Measurements from ENCODE around the gene ZKSCAN4.

The ZKSCAN4 gene

GRCh38 chr6:28250747-28251146, 1.3 kb downstream of the ZKSCAN4 start:
- no peak for DNase-seq (ENCODE audit: low read depth in 2 of 2)

GRCh38 chr6:28248916-28249315, 3.2 kb downstream of the ZKSCAN4 start:
- DNase-seq (ENCODE audit: low read depth in 2 of 2) = no peak

- DNase-seq (ENCODE audit: low read depth in 2 of 2) = no peak
These were observed 6.7 kb downstream of the ZKSCAN4 start for GRCh38 chr6:28245206-28245941.

- no peak for DNase-seq (ENCODE audit: low read depth in 2 of 2)
These were observed 8.1 kb downstream of the ZKSCAN4 start for GRCh38 chr6:28243946-28244345.

- no peak for DNase-seq (ENCODE audit: low read depth in 2 of 2)
These were observed 11.6 kb downstream of the ZKSCAN4 start for GRCh38 chr6:28240471-28240870.

- DNase-seq (ENCODE audit: low read depth in 2 of 2) = no peak
These were observed 12.4 kb downstream of the ZKSCAN4 start for GRCh38 chr6:28239636-28240035.

- no peak for DNase-seq (ENCODE audit: low read depth in 2 of 2)
These were observed 16.1 kb downstream of the ZKSCAN4 start for GRCh38 chr6:28235912-28236452.

- no peak for DNase-seq (ENCODE audit: low read depth in 2 of 2)
These were observed 19.3 kb downstream of the ZKSCAN4 start for GRCh38 chr6:28232785-28233184.

- no peak for DNase-seq (ENCODE audit: low read depth in 2 of 2)
These were observed 25.6 kb downstream of the ZKSCAN4 start for GRCh38 chr6:28226460-28226859.

GRCh38 chr6:28225056-28225834, 26.8 kb downstream of the ZKSCAN4 start, which contains the start of gene ZSCAN9:
TSS of gene ZSCAN9 (plus strand) at chr6:28225275. CDS start at chr6:28227085, 1,810 bp downstream.
- no peak for DNase-seq (ENCODE audit: low read depth in 2 of 2)

- no peak for DNase-seq (ENCODE audit: low read depth in 2 of 2)
These were observed 27.7 kb downstream of the ZKSCAN4 start for GRCh38 chr6:28224131-28225055.

GRCh38 chr6:28220257-28221133, 31.6 kb downstream of the ZKSCAN4 start:
- no peak for DNase-seq (ENCODE audit: low read depth in 2 of 2)

- no peak for DNase-seq (ENCODE audit: low read depth in 2 of 2)
These were observed 33.5 kb downstream of the ZKSCAN4 start for GRCh38 chr6:28218312-28219248.

- no peak for DNase-seq (ENCODE audit: low read depth in 2 of 2)
These were observed 34.2 kb downstream of the ZKSCAN4 start for GRCh38 chr6:28217890-28218289.

- no peak for DNase-seq (ENCODE audit: low read depth in 2 of 2)
These were observed 36.6 kb downstream of the ZKSCAN4 start for GRCh38 chr6:28215425-28215824.

- DNase-seq (ENCODE audit: low read depth in 2 of 2) = no peak
These were observed 38.9 kb downstream of the ZKSCAN4 start for GRCh38 chr6:28213213-28213523.

- no peak for DNase-seq (ENCODE audit: low read depth in 2 of 2)
These were observed 39.4 kb downstream of the ZKSCAN4 start for GRCh38 chr6:28212510-28213212.

- no peak for DNase-seq (ENCODE audit: low read depth in 2 of 2)
These were observed 40.1 kb downstream of the ZKSCAN4 start for GRCh38 chr6:28211840-28212509.
